KBM-7 (cell line): ENCODE results near the gene LACC1.

ENCODE experiments used
- DNase-seq: peaks from one replicate; pipeline ENCODE4 v3.0.0-alpha.2; 2015
- in situ Hi-C: fragments of 300-500 bp; cut with MboI; formaldehyde crosslinking; loops from 2 replicates; pipeline ENCODE4 v1.14.3; 2020; ENCODE audit warnings: low sequenced_read_pairs, low pct_unique_long_range_greater_than_20kb, mixed read lengths

LACC1 gene

GRCh38 chr13:43880926-43881325 is 1.2 kb downstream of the LACC1 start:
- in situ Hi-C loops: no loop called here

GRCh38 chr13:43881580-43881979 is 1.9 kb downstream of the LACC1 start:
- DNase-seq: no peak
- in situ Hi-C loops: no loop called here

More at GRCh38 chr13:43880926-43881325, 1.2 kb downstream of the LACC1 start:
- DNase-seq: no peak

DNA sequence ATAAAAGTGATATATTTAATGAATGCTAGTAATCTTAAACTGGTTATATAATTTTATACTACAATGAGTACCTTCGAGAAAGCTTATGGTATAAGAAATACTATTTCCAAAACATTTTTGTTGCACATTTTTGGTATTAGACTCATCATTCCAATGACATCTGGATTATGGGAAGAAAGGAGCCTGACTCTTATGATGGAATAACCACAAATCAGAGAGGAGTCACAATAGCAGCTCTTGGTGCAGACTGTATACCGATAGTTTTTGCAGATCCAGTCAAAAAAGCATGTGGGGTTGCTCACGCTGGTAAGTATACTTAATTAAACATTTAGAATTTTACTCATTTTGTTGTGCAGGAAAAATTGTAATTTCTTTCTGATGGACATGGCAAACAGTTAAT is 3.9 kb downstream of the LACC1 start:
- in situ Hi-C loops: no loop called here

DNA sequence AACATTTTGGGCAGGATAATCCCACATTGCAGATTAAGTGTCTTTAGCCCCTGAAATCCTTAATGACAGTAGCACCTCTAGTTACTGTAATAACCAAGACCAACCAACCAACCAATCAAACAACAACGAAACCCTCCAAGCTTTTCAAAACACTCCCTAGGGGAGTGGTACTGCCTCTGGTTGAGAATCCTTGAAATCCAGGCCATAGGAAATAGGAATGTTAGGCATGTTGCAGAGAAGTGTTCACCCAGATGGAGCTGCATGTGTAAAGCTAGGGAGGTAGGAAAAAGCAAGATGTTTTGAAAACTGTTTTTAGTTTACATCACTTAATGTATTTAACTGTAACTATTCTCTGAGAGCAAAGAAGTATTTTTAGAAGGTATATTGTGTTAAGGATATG is 4.5 kb downstream of the LACC1 start:
- in situ Hi-C loops: no loop called here
- no peak for DNase-seq

More for the DNA sequence above, 3.9 kb downstream of the LACC1 start:
- no peak for DNase-seq

GRCh38 chr13:43894438-43894837 is 14.7 kb downstream of the LACC1 start:
- in situ Hi-C loops: no loop called here
- no peak for DNase-seq

DNA sequence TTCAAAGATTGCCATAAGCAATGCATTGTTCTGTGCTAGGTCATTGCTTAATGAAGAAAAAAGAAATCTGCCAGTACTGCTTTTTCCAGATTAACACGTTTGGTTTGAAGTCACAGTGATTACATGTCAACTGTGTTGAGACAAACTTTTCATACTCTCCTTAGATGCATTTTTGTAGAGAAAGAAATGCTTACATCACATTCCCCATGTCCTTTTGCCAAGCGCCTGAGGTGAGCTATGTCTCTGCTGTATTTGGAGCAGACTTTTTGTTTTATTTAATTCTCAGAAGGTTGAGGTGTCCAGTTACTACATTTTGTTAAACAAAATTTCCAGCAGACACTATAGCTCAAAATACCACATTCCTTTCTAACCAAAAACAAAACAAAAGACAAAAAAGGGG is 16.2 kb downstream of the LACC1 start:
- in situ Hi-C loops: no loop called here
- no peak for DNase-seq

- in situ Hi-C loops: loop anchor here (25.0 kb wide), 1 partner anchor 557 kb away; no protein-coding TSS in a partner anchor
- peak; percentile 69 for DNase-seq
Measured at GRCh38 chr13:43905435-43906031, 25.8 kb downstream of the LACC1 start.

DNA sequence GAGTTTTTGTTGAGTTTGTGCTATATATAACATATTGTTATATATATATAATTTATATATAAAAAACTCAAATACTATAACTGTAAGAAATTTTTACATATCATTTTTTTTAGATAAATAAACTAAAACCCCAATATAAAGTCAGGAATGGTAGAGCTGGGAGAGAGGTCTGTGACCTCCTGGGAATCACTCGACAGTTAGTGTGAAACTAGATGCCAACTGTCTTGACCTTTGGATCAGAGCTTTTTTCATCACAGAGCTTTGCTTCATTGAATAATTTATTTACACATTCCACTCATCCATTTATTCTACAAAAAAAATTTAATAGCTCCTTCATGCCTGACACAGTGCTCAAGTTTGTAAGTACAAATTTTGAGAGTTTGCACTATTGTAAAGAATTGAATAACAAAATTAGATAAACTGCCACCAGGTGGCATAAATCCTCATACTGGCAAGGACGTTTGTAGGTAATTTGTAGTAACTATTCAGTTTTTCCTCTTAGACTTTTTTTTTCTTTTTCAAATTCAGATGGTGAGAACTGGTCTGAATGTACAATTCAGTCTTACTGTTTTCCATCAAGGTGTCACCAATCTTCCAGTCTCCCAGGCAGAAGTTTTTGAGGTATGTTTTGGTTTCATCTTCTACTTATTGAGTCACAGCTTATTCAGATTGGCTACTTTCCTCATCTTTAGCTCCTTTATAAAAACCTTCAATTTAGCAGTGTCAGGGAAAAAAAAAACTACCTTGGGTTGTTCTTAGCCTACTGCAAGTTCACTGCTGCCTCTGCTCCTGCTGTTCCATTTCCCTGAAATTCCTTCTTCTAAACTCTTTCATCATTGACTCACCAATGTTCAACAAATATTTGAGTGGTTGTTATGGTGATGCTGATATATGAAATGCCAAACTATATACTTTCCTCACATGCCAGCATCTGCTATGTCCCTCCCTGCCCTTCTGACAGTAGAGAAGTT is 28.7 kb downstream of the LACC1 start:
- DNase-seq: peak; percentile 44
- in situ Hi-C loops: loop anchor here (25.0 kb wide), 1 partner anchor 554 kb away; no protein-coding TSS in a partner anchor

DNA sequence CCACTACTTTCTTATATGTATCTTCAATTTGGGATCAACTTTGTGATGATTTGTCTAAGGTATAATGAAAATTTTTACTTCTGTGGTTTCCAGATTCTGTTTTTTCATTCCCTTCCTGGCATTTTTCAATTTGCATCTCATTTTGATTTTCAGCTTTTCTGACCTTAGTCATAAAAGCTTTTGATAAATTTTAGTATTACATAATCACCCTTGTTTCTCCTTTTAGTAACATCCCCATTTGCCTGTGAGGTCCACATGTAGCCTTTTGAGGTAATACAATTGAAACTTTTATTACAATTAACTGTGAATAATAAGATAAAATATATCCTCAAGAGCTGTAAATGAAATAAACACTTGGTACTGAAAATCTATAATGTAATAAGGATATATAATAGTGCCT is 31.2 kb downstream of the LACC1 start:
- in situ Hi-C loops: loop anchor here (25.0 kb wide), 1 partner anchor 551 kb away; no protein-coding TSS in a partner anchor

DNA sequence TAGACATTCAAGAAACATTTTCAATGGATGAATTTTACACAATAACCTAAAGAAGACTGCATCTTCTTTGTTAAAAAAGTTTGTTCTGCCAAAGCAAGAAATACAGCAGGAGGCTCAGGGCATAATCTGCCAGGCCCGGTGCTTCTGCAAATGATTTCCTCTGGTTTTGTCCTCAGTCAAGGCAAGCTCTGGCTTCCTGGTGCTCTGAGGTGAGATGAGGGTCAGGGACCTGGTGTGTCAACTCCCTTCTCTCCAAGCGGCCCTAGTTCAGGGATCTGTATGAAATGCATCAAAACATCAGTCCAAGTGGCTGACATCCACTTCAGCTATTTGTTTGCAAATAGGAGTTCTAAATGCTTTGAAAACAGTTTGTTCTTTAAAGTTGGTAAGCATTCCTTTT is 31.6 kb downstream of the LACC1 start:
- in situ Hi-C loops: loop anchor here (25.0 kb wide), 1 partner anchor 551 kb away; no protein-coding TSS in a partner anchor
- DNase-seq: no peak

More for the DNA sequence above, 31.2 kb downstream of the LACC1 start:
- no peak for DNase-seq

DNA sequence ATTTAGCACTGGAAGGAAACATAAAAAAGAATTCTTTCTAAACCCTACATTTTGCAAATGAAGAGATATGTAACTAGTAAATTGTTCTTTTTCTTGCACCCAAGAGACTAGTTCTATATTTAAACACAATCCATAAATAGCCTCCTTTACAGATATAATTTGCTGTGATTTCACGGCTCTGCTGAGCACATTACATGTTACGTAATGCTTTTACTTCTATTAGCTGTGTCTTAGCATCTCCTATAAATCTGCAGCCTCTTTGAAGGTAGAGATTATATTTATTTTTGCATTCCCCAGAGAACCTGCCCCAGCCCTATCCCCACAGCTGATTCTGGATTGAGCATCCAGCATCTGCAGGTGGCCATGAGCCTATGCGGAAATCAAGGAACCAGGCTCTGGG is 32.2 kb downstream of the LACC1 start:
- no peak for DNase-seq
- in situ Hi-C loops: loop anchor here (25.0 kb wide), 1 partner anchor 550 kb away; no protein-coding TSS in a partner anchor

DNA sequence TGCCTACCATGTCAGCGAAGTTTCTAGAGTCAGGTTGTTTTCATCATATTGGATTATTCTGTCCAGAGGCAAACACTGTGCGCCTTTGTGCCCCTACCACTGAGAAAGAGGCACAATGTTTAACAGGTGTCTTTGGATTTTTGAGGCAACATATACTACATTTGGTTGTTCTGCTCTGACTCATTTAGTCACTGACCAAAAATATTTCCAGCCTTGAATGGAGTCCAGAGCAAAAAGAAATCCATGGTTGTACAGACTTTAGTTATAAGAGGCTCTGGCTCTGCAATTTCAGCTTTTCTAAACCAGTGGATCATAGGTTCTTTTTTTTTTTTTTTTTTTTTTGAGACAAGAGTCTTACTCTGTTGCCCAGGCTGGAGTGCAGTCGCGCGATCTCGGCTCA is 35.7 kb downstream of the LACC1 start:
- in situ Hi-C loops: loop anchor here (25.0 kb wide), 1 partner anchor 547 kb away; no protein-coding TSS in a partner anchor

GRCh38 chr13:43916828-43917227 is 37.1 kb downstream of the LACC1 start:
- in situ Hi-C loops: loop anchor here (25.0 kb wide), 1 partner anchor 545 kb away; no protein-coding TSS in a partner anchor
- no peak for DNase-seq

More for the DNA sequence above, 35.7 kb downstream of the LACC1 start:
- DNase-seq: no peak

GRCh38 chr13:43918636-43919035 is 38.9 kb downstream of the LACC1 start:
- DNase-seq: no peak
- in situ Hi-C loops: loop anchor here (25.0 kb wide), 1 partner anchor 544 kb away; no protein-coding TSS in a partner anchor

DNA sequence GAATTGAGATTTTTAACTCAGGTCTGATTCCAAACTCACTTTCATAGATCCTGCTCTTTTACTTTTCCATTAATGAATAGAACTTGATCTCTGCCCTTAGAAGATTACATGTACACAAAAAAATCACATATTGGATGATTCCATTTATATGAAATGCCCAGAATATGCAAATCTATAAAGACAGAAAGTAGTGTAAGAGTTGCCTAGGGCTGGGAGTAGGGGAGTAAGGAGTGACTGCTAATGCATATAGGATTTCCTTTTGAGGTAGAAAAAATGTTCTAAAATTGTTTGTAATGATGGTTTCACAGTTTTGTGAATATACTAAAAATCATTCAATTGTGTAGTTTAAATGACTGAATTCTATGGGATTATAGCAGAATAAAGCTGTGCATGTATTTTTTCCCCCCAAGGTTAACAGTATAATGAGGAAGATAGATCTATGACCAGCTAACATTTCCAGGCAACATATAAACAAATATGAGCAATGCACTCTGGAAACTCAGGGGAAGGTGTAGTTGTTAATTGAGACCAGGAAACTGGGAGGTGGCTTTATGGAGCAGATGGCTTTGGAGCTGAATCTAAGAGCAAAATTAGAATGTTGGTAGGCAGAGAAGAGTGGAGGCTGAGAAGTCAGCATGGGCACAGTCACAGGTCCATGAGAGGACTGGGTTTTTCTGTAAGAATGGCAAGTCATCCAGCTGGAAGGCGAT is 41.4 kb downstream of the LACC1 start:
- in situ Hi-C loops: loop anchor here (25.0 kb wide), 1 partner anchor 541 kb away; no protein-coding TSS in a partner anchor
- DNase-seq: no peak

DNA sequence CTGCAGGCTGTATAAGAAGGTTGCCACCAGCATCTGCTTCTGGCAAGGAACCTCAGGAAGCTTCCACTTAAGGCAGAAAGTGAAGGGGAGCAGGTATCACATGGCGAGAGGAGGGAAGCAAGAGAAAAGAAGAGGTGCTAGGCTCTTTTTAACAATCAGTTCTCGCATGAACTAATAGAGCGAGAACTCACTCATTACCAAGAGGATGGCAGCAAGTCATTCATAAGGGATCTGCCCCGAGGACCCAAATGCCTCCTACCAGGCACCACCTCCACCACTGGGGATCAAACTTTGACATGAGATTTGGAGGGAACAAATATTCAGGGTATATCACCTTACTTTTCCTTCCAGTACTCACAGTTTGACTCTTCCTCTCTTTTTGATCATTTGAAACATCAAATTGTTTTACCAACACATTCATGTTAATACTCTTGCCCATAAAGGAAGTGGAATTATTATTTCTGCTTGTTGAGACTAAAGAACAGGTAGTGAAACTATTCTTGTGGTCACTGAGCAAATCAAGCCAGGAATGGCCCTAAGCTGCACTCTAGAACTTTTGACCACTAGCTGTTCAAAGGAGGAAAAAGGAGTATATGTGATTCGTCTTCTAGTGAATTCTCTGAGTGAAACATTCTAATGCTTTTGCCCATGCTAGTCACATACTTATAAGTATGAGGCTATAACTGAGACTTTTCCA is 45.0 kb downstream of the LACC1 start:
- DNase-seq: no peak
- in situ Hi-C loops: loop anchor here (25.0 kb wide), 1 partner anchor 538 kb away; no protein-coding TSS in a partner anchor

- no peak for DNase-seq
- in situ Hi-C loops: no loop called here
Measured at GRCh38 chr13:43929947-43930346, 50.2 kb downstream of the LACC1 start.

DNA sequence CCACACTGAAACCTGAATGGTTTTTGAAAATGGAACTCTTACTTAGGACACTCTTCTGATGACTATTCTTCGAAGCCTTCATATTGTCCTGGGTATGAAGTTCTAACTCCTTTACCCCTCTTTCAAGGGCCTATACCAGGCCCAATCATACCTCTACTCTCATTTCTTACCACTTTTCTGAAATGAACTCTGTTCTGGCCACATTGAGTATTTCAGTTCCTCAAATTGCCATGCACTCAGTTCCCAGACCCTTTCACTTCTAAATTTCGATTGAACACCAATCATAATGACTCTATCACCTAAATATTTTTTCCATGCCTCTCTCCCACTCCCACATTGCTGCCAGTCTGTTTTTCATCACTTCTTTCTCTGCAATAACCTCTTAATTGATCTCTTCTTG is 53.7 kb downstream of the LACC1 start:
- in situ Hi-C loops: no loop called here
- no peak for DNase-seq
